ENCODE data around the gene MFAP3L. TPM values are rescaled to one million over a fixed set of nuclear protein-coding genes. Genes with fewer than 3 reads are reported as not detected.
"Not testable (repeated sequence)": the region's sequence is repeated elsewhere in the genome, so short reads cannot be mapped to it uniquely, and the experiment has no call there.

MFAP3L gene
- total RNA-seq, 1 donor from 2014 or later: 0.20 TPM

DNA sequence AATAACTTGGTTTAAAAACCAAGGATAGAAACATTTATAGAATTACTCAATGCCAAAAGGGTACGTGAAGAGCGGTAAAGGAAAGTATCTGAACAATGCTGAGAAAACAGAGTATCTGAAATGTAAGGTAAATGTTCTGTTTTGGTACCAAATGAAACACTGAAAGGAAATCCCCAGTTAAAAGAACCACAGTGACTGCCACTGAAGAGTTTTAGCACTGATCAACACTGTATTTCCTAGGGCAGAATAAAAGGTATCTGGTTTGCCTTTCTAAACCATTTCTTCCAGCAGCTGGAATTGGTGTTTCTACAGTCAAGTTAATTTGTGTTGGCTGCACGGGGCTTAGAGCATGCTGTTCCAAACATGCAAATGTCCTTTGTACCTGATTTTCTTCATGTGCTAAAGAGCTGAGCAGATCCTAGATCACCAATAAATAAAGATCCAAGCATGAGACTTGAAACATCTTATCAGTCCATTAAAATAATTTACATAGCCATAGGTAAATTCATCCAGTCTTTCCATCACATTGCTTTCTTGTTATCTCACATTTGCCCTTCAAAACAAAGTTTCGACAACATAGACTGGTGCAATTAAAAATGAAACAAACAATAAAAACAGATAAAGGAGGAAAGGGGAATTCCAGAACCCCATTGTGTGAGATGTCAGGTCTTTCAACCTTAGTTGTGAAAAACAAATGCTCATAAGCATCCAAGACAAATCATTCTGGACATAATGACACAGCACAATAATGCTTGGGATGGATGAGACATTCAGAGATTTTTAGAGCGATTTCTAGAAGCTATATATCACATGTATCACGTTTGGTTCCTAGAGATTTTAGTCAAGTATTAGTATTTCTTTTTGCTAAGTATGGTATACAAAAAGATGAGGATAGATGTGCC is 38.6 kb downstream of the MFAP3L start:
- DNase-seq (ENCODE audit: low read depth, low spot score): no peak

DNA sequence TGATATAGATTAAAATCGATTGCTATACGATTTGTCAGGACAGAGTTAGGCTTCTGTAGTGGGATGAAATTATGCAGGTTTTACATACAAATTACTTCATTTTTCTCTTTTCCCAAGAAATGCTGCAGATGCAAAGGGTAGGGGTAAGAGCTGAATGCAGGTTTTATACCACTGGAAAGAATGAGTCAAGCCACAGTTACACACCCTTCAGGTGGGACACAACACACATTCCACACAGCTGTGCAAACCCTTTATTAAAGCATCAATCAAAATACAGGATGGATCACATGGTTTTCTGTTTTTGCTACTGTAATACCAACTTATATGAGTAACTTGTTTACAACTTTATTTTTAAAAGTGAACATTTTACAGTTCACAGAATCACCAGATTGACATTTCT is 39.8 kb downstream of the MFAP3L start:
- DNase-seq (ENCODE audit: low read depth, low spot score): no peak

DNA sequence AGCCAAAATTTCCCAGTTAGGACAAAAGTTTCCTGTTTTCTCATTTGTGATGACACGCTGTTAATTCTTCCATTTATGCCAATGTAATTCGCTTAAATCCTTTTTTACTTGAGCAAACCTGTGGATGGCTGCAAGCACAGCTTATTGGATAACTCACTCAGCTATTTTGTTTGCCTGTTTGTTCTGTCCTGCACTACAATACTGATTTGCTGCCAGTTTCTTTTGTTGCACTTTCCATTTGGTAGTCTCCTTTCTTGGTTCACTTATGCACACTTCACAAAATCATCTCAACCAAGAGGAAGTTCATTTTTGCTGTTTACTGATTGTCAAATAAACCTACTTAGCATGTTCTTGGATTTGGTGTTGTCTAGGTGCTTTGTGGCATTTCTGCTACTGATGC is 40.3 kb downstream of the MFAP3L start:
- no peak for DNase-seq (ENCODE audit: low read depth, low spot score)

GRCh38 chr4:169984745-169985144 is 41.5 kb downstream of the MFAP3L start:
- no peak for DNase-seq (ENCODE audit: low read depth, low spot score)

- no peak for DNase-seq (ENCODE audit: low read depth, low spot score)
Observed at GRCh38 chr4:169984173-169984572, 42.0 kb downstream of the MFAP3L start.

DNA sequence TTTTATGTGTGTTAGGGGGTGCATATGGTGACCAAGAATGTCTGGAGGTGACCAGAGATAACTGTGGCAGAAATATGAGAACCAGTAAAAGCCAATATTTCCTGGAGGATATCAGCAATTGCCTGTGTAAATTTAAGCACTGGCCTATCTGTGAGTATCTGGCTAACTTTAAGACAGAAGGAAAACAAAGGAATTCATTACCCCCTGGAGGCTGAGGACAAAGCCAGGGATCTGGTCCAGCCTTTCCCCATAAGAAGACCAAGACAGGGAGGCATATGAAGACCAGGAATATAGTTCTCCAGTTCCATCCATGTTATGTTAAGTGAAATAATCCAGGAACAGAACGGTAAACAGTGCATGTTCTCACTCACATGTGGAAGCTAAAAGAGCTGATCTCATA is 49.2 kb downstream of the MFAP3L start:
- no peak for DNase-seq (ENCODE audit: low read depth, low spot score)

GRCh38 chr4:169975838-169976796 is 50.1 kb downstream of the MFAP3L start:
- DNase-seq (ENCODE audit: low read depth, low spot score): no peak

DNA sequence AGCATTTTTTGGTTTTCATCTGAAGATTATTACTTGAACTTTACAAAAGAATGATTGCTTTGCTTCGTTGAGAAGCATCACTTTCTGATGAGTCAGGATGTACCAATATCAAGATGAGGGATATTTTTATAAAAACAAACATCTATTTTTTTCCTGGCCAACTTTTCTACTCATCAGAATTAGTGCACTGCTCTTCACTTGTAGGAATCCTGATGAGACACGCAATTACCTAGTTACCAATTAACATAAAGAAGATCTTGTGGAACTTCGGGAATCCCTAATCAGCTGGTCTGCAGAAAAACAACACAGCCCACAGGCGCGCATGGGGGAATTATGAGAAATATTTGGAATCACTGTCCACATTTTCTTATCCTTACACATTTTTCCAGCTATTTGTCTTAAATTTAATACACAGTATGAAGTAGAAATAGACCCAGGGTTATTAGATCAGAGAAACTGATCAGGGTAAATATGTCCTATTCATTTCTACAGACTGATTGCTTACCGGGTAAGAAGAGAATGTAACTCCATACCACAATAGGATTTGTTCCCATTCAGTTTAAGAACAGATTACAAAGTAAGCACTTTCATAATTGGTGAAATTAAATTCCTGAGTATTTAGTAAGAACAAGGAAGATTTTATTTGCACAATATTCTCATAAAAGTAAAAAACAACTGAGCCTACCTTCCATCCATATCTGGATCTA is 50.9 kb downstream of the MFAP3L start:
- no peak for DNase-seq (ENCODE audit: low read depth, low spot score)

- no peak for DNase-seq (ENCODE audit: low read depth, low spot score)
Observed at GRCh38 chr4:169971456-169972015, 54.7 kb downstream of the MFAP3L start.

DNA sequence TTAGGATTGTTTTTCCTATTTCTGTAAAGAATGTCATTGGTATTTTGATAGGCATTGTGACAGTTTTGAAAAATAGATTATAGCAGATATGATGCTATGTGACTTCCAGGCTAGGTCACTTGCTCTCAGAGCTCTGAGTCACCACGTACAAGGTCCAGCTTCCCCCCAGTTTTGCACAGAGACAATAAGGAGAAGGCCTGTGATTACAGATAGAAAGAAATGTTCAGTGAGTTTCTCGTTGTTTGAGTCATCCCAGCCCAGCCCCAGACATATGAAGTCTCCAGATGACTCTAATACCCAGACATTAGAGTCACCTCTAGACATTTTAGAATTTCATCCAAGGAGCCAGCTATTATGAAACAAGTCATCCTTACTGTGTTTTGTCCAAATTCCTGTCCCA is 57.2 kb downstream of the MFAP3L start:
- DNase-seq (ENCODE audit: low read depth, low spot score): no peak

DNA sequence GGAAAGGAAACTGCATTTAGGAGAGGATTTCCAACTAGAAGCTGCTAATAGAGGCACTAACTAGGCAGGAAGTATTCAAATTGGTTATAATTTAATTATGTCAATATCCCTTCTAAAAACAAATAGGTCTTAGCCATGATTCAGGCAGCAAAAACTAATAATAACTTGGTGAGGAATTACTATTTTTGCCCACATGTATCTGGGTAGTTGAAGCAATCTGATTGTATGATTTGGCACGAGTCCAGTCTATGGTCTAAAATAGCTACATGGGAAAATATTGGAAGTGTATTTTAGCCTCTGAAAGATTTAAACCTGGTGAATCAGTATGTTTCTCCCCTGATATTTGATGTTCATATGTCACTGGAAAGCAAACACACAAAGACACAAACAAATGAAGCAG is 62.2 kb downstream of the MFAP3L start:
- no peak for DNase-seq (ENCODE audit: low read depth, low spot score)

- DNase-seq (ENCODE audit: low read depth, low spot score): no peak
Observed at GRCh38 chr4:169959254-169959653, 66.9 kb downstream of the MFAP3L start.

- no peak for DNase-seq (ENCODE audit: low read depth, low spot score)
Observed at GRCh38 chr4:169958629-169959028, 67.6 kb downstream of the MFAP3L start.

GRCh38 chr4:169957785-169958184 is 68.4 kb downstream of the MFAP3L start:
- no peak for DNase-seq (ENCODE audit: low read depth, low spot score)

DNA sequence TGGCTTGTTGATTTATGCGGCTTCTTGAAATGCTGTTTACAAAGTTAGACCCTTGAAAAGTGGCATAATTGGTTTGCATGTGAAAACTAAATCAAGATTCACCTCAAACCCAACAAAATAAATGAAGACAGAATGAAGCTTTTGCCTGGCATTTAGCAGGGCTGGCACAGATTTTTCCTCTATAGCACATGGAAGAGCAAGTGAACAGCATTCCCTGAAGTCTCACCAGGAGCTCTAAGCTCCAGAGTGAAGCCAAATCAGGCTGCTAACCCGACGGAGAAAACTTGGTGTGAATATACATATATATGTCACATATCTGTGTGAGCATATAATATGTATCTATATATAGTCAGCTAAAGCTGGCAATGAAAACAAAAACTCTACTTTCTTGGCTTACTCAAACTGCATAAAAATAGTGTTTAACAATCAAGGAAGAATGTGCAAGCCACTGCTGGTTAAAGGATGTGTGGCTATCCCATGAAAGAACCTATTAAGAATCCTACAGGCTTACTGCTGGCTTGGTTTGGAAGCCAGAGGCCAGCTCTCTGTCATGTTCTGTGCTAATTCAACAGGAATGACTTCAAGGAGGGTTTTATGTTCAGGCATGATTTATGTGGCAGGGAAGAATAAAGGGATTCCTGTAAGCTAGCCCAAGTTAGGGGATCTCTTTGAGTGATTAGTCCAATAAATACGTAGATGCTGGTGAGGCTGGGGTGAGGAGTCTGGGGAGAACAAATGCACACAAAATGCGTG is 69.9 kb downstream of the MFAP3L start:
- no peak for DNase-seq (ENCODE audit: low read depth, low spot score)

DNA sequence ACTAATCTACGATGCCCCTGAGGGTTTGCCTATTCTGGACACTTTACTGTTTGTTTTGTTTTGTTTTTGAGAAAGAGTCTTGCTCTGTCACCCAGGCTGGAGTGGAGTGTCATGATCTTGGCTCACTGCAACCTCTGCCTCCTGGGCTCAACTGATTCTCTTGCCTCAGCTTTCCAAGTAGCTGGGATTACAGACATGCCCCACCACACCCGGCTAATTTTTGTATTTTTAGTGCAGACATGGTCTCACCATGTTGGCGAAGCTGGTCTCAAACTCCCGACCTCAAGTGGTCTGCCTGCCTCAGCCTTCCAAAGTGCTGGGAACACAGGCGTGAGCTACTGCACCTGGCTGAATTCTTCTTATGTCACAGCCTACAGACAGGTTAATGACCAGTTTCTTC is 70.7 kb downstream of the MFAP3L start:
- DNase-seq (ENCODE audit: low read depth, low spot score): no peak

GRCh38 chr4:169952236-169953002 is 73.8 kb downstream of the MFAP3L start:
- DNase-seq (ENCODE audit: low read depth, low spot score): no peak

- DNase-seq (ENCODE audit: low read depth, low spot score): no peak
Observed at GRCh38 chr4:169948271-169948670, 77.9 kb downstream of the MFAP3L start.

- no peak for DNase-seq (ENCODE audit: low read depth, low spot score)
Observed at GRCh38 chr4:169945636-169946035, 80.6 kb downstream of the MFAP3L start.

DNA sequence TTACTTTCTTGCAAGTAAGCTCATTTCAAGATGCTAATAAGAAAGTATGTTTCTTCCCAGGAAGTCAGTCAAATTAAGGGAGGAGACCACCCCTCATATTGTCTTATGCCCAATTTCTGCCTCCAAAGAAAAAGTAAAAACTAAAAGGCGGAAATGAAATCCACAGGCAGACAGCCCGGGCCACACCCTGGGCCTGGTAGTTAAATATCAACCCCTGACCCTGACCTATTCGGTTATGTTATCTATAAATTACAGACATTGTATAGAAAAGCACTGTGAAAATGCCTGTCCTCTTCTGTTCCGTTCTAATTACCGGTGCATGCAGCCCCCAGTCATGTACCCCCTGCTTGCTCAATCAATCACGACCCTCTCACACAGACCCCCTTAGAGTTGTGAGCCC is 82.6 kb downstream of the MFAP3L start:
- DNase-seq (ENCODE audit: low read depth, low spot score): not testable (repeated sequence)

Measured in pulmonary artery endothelial cell (primary cell).